HepG2 (cell line): ENCODE measurements around the gene ARFGEF3.
A peak's percentile ranks its signal among the peaks of the same experiment; 100 is the strongest.

Experiments used
- ATF1 ChIP-seq: IDR thresholded peaks from 2 replicates; pipeline ENCODE4 v1.6.1; 2016; ENCODE audit warnings: mild to moderate bottlenecking, control low read depth
- EZH2 ChIP-seq: conservative IDR thresholded peaks from 2 replicates; pipeline ENCODE4 v1.6.1; 2012; ENCODE audit warnings: mild to moderate bottlenecking, low read depth, low read length, moderate library complexity
- HNRNPH1 ChIP-seq: fragments of 200-400 bp; formaldehyde crosslinking; optimal IDR thresholded peaks from 2 replicates; pipeline ENCODE3; 2017; ENCODE audit warnings: mild to moderate bottlenecking, low read depth, low read length
- MAFK ChIP-seq, 2 experiments: IDR thresholded peaks in 1 of 2; conservative IDR thresholded peaks in 1 of 2; 2 replicates each; pipeline ENCODE4 v1.6.1; 2011; ENCODE audit warnings: improper control_type of control experiment in 2 of 2, low read length in 2 of 2
- MAX ChIP-seq: IDR thresholded peaks from 2 replicates; pipeline ENCODE4 v1.6.1; 2012; ENCODE audit warnings: inconsistent platforms
- POLR2A ChIP-seq, 2 experiments: IDR thresholded peaks; 2 replicates each; pipeline ENCODE4 v1.6.1; 2011; ENCODE audit warnings: low read depth in 2 of 2, low read length in 2 of 2, mild to moderate bottlenecking in 1 of 2, moderate library complexity in 1 of 2; ENCODE audit not compliant: insufficient read depth in 1 of 2
- TCF7 ChIP-seq: sonication (generic); IDR thresholded peaks from 2 replicates; pipeline ENCODE4 v1.6.1; 2016; ENCODE audit warnings: antibody characterized with exemption, low read depth
- ZFX ChIP-seq: sonication (generic); formaldehyde crosslinking; IDR thresholded peaks from 2 replicates; pipeline ENCODE4 v1.4.0; 2020; ENCODE audit warnings: mild to moderate bottlenecking, low read depth, missing genetic modification reagents, moderate library complexity
- ZNF660 ChIP-seq: sonication (generic); formaldehyde crosslinking; IDR thresholded peaks from 2 replicates; pipeline ENCODE4 v1.5.1; 2020; ENCODE audit warnings: mild to moderate bottlenecking, low read depth, missing genetic modification reagents, borderline replicate concordance

- peak; percentile 53; the same call in 1 of the 2 replicates for TF ChIP-seq ATF1
- no peak for TF ChIP-seq ZFX (CRISPR knock-in tag)
- TF ChIP-seq HNRNPH1, result no peak
- peak; percentile 68 for TF ChIP-seq TCF7
- TF ChIP-seq MAFK (conservative IDR thresholded peaks at IDR 0.05 in 1 of 2, IDR thresholded peaks at IDR 0.05 in 1 of 2; ENCODE audit: low read length in 2 of 2), result peak; percentile 88 to 92
- TF ChIP-seq POLR2A (IDR thresholded peaks at IDR 0.05; ENCODE audit: insufficient read depth in 1 of 2, low read depth in 2 of 2, low read length in 2 of 2), result no peak
- TF ChIP-seq ZNF660 (CRISPR knock-in tag), result no peak
- no peak for TF ChIP-seq EZH2
- no peak; the same call in 1 of the 2 replicates for TF ChIP-seq MAX
Observed at GRCh38 chr6:138231381-138231886, 69.7 kb downstream of the ARFGEF3 start.
